NCI-H82 treated with DMSO at 0.1 percent for 48 hours (cell line): ENCODE data around the gene ZBTB20.
A peak's percentile ranks its signal among the peaks of the same experiment; 100 is the strongest.

Source experiments
- DNase-seq: peaks from one replicate; lab custom pipeline; 2025; ENCODE audit not compliant: unreplicated experiment; lab: John Stamatoyannopoulos, UW

ZBTB20 gene

DNA sequence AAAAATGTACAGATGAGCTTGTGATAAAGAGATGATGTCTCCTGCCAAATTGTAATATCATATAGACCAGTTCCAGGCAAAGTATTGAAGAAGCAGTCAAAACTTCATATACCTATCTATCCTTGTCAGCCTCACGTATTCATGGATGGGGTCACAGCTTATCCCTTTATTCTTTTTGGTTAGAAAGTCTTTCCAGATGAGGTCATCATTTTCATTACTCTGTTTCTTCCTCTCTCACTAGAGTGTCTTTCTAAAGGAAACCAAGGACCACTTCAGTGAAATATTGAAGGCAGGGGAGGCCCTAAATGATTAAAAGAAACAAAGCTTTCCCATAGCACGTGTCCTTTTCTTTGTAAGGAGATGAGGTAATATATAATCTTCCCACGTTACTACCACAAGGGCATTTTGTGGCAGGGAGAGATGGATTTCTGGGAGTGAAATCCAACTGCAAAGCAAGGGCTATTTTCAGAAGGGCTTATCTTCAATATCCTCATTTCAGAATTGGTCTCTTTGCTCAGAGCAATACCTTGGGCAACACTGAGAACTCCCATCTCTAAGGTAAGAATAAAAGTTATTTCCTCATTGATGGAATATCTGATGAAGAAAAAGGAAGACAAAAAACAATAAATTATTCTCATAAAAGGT is 593.0 kb downstream of the ZBTB20 start:
- no peak for DNase-seq

DNA sequence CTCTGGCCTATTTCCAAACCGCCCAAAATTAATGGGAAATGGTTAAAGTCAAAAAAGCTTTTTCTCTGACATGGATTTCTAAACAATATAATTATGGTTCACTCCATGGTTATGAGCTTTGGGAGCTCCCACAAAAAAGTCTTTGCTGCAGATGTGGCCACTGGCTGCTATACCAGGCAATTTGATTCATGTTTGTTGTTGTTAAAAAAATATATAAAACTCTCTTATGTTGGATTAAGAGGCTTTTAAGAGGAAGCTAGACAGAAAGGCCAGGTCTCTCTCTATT is 594.6 kb downstream of the ZBTB20 start:
- no peak for DNase-seq

DNA sequence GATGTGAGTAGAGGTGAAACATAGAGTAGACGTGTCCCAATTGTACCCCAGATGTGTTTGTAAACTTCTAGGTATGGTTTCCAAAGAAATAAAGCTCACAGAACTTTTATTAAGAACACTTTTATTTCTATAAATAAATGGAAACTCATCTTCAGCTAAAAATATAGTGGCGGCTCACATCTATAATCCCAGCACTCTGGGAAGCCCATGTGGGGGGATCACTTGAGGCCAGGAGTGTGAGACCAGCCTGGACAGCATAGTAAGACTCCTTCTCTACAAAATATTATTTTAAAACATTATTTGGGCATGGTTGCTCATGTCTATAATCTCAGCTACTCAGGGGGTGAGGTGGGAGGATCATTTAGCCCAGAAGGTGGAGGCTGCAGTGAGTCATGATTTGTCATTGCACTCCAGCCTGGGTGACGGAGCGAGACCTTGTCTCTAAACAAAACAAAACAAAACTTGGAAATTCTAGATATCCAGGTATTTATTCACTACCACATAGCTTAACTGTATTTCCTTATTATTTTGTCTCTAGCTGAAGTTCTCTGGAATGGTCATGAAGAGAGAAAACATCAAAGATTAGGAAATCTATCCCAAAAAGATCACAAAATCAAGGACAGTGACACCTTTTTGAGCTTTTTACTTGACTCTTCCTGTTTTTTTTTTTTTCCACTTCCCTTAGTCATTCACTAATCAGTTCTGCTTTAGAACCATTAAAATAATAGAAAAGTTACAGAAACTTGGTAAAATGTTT is 595.1 kb downstream of the ZBTB20 start:
- no peak for DNase-seq

DNA sequence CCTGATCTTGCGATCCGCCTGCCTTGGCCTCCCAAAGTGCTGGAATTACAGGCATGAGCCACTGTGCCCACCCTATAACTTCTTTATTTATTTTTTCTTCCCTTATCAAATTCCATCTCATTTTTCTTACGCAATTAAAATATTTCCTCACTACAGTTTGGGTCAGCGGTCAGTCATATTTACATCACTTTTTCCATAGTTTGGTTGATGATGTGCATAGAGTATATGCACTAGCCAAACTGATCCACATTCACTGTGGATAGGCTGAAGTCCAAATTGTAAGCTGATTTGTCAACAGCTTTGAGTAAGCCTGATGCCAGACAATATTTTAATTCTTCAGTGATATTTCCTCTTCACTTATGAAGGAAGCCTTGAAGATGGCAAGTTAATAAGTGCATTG is 596.9 kb downstream of the ZBTB20 start:
- DNase-seq = no peak

DNA sequence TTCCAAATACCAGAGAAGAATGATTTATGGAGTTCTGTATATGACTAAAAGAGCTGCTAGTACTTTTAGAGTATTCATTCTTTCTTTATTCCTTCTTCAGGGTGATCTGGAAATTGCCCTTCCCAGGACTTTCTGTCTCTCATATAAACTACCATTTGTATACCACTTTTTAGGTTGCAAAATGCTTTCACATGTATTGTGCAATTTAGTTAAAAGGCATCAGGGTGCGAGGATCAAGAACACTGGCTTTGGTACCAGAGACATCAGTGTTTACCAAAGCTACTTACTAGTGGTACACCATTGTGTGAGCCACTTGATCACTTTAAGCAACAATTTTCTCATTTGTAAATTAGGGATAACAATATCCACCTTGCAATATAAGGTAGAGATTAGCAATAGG is 601.9 kb downstream of the ZBTB20 start:
- DNase-seq = no peak

DNA sequence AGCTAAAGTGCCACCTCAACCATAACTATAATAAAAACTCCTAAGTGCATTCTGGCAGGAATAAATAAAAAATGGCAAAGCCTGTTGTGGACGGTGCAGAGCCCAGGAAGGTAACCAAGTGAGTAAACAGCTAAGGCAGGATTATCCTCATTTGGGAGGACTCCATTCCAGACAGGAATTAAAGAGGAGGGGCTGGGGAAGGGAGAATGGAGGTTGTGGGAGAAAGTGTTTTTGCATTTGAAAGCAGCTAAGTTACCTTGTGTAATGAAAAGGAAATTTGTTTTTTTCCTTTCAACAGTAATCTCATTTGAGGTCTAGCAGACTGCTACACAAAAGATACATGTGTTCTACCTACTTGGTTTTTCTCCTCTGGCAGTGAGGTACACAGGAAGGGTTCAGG is 604.7 kb downstream of the ZBTB20 start:
- peak; percentile 41 for DNase-seq

DNA sequence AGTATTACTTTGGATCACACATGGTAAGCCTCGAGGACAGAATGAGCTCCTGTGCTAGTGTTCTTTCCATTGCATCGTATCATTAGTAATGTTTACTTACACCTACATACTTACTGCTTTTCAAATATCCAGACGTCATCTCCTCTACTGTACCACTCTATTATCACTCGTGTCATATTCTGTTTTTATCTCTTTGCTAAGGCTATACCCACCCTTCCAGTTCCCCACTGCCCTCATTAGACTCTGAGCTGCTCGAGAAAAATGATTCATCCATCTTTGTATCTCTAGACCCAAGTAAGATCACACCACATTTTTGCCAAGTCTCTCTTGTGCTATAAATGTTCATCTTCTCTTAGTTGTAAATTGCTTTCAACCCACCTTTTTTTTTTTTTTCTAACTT is 607.6 kb downstream of the ZBTB20 start:
- DNase-seq = no peak

DNA sequence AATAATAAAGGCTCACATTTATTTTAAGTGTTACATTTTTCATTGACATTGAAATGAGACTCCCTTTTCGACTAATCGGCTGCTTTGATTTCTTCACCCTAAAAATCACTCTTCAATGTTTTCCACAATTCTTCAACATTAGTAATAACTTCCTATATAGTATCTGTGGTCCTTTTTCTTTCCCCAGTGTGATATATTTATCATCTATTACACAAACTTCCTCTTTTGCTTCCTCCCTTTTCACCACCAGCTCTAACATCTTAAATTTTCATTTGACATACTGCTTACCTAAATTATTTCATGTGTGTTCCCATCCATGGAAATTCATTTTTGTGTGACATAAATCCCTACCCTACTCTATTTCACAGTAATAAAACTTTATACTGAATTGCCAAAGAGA is 608.9 kb downstream of the ZBTB20 start:
- DNase-seq = no peak

DNA sequence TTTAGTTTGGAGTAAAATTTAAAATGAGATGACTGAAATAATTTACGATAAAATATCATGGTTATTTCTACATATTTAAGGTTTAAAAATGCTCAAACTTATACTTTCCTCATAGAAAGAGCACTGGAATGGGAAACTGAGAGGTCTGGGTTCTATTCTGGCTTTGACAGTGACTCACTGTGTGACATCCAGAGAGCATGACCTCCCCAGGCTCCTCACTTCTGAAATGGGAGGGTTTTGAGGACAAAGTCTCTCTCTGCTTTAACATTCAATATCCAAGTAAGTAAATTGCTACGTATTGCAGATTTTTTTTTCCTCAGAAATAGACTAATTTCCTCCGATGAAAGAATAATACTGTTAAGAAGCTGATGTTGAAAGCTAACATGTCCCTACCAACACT is 618.6 kb downstream of the ZBTB20 start:
- no peak for DNase-seq

DNA sequence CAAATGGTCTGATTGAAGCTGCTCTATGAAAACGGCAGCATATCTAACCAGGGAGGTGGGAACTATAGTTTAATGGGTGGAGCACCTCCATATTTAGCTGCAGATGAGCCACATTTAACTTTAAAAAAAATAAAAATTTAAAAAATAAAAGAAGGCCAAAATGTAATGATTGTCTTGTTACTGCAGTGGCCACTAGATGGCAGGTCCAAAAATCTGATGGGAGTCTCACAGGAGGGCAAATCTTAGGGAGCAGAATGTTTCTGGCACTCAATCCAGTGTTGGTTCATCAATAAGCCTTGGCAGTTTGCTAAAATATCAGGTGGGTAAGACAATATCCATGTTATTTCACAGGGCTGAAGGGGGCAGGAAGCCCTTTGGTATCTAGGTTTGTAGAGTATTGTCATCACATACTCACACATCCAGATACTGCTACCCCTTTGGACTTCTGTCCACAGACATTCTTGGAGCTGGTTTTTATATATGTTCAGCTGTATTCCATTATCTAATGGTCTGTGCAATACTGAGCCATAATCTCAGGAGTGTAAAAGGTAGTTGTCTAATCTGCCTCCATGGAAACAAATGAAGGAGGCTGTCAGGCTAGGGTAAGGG is 619.9 kb downstream of the ZBTB20 start:
- DNase-seq = no peak

DNA sequence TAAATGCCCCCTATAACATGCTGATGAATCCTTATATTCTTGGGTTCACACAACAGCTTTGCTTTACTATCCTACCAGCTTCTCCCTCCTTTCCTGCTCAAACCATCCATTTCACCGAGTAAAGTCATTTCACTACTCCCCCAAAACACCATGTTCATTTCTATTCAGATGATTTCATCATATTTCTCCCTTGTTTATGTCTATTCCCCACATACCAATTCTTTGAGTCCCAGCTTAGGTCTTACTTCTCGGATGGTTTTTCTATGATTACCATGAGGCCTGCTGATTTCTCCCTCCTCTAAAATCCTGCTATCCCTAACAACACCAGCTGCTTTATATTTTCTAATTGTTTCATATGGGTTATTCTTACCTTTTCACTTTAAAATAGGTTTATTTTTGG is 621.8 kb downstream of the ZBTB20 start:
- no peak for DNase-seq

DNA sequence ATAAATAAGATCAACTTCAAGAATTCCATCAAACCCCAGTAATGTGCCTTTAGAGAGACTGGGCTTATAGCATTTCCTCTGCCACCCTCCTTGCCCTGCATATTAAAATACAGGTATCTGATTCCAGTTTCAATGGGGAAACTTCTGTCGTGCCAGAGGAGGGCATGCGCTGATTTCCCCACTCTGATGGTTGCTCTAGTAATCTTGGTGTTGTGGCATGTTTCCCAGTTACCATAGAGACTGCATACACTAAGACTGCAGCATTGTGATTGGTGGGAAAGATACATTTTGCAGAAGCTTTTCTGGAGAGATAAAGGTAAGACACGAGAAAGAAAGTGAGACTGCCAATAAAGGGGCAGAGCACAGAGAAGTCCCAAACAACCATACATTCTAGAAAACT is 627.7 kb downstream of the ZBTB20 start:
- no peak for DNase-seq

DNA sequence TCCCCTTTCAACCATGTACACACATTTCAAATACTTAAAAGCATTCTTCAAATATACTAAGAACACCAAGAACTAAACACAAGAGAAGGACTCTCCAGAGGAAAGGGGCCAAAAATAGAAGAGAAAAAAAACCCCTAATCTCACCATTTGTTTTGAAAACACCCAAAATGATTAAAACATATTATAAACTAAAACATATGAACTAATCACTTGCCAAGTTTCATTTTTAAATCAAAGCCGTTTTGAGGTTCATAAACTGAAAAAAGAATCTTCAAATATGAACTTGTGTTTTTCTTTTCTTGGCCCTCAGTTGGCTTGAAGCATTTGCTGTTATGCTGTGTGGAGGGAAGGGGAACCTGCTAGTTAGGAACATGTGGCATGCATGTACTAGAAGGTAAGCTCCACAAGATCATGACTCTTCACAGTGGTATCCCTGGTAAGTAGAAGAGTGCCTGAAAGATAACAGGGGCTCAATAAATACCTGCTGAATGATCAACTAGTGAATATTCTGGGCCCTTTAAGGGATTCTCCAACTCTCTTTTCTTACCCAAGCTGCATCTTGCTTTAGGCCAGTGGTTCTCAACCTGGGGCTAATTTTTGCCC is 628.8 kb downstream of the ZBTB20 start:
- no peak for DNase-seq

DNA sequence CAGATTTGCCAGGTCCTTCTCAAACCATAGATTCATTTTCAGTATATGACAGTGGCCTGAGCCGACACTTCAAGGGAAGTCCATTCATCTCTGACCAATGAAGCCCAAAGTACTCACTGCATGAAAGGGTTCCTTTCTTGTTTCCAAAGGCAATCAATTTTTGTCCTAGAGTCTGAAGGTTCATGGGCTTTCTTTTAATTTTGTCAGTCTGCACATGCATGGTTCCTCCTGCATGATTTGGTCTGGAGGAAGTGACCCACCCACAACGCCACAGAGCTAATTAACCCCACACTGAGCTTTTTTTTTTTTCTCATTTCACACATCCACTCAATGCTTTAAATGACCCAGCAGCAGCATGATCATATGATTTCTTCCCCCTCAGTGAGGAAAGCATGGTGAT is 636.9 kb downstream of the ZBTB20 start:
- no peak for DNase-seq

DNA sequence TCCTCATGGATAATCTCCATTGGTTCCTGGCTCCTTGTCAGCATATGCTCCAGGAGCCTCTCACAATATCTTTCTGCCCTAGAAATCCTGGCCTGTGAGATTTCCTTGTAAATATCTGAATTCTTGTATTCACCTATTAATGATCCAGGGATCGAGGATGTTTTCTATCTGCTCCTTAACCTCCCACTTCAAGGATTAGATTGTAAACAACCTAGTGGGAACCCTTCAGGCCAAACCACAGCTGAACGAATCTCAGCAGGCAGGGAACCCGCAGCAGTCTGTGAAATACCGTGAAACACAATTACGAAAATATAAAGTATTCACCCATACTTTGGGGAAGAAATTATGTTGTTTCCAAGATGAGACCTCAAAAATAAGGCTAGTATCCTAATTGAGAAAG is 637.3 kb downstream of the ZBTB20 start:
- DNase-seq = no peak

DNA sequence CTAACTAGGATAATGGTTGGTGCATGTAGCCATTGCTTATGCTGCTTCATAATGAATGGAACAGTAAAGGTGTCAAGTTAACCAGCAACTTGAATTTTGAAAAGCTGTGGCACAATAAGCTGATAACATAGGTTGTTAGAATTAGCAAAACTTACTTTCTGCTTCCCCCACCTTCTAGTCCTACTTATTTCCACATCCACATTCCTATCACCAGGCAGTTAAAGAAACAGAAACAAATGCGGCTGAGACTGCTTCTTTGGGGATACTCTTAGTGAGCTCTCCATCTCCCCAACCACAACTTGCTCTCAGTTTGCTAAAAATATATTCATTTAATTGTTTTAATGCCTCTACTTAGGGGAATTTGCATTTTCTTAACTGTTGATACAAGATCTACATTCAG is 638.1 kb downstream of the ZBTB20 start:
- no peak for DNase-seq

DNA sequence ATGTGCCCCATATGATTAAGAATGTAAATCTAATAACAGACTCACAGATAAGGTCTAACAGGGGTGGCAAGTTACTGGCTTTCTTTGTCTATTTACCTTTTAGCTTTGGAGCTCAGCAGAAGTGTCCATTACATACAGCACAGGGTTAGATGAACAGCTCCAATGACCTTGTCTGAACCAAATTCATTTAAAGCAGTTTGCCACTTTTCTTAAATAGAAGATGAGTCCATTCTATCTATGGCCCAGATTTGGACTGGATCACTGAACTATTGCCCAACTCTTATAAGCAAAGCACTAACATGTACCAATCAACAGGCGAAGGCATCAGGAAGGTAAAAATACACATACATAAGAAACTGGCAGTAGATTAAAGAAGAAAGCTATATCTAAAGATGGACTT is 638.9 kb downstream of the ZBTB20 start:
- DNase-seq = no peak

DNA sequence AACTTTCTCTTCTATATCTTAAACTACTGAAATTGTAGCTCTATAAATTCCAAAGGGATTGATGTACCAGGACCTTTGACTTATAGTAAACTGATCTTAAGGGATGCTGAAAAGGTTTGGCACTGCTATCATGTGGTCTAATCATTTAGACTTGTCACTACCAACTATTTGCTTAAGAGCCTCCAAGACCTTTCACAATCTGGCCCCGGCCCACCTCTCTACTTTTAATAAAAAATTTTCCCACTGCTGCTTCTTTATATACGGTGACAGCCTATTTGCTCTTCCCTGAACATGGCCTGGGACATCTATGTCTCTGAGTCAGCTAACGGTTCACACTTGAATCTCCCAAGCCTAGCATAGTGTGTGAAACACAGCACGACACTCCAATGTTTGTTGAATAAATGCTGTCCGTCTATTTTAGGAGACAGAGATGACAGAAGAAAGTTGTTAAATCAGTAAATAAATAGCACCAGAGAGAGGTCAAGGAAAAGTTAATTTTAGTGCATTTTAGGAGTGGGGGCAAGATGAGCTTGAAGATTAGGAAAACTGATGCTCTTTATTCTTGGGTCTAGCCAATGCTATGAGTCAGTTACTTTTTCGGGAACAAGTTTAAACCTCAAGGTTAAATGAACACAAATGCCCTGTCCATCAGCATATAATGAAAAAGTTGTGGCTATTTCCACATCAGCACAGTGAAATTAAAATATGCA is 640.3 kb downstream of the ZBTB20 start:
- DNase-seq = no peak

DNA sequence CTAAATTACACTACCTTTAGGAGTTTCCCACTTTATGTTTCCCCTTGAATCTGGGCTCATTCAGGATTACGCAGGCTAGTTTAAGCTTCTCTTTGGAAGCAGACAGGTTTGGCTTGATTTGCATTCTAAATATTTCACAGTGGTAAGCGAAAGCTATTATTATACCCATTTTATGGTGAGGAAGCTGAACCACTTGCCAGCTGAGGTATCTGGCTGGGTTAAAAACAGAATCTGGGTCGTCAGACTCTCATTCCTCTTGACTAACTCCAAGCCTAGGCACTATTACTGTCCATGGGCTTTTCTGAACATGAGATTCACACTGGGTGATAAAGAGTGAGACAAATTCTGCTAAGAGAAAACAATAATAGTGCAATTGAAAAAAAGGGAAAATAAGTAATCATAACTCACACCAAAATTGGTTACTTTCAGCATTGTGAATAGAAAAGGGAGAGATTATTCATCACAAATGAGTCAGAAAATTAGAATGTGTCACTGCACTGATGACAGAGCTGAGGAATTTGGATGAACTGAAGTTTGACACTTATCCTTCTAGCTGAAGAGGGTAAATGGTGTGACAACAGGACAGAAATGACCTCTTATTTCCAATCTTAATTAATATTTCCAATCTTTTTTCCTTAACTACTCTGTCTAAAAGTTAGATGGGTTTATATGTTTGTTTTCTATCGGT is 642.0 kb downstream of the ZBTB20 start:
- DNase-seq = no peak

DNA sequence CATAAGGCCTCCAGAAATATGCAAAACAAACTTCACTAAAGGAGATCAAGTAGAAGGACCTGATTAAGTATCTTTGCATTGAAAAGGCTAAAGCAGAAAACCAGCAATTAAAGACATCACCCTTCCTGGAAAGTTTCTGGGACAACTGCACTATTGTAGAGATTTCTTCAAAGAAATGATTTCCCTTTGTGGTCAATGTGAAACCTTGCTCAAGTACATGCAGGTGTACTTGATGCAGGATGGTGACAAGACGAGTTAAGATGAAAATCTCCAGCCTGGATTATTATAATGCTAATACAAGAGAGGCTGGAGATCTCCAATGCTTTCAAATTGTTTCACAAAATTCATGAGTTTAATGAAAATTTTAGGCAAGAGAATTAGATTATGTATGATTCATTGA is 644.9 kb downstream of the ZBTB20 start:
- DNase-seq = no peak

DNA sequence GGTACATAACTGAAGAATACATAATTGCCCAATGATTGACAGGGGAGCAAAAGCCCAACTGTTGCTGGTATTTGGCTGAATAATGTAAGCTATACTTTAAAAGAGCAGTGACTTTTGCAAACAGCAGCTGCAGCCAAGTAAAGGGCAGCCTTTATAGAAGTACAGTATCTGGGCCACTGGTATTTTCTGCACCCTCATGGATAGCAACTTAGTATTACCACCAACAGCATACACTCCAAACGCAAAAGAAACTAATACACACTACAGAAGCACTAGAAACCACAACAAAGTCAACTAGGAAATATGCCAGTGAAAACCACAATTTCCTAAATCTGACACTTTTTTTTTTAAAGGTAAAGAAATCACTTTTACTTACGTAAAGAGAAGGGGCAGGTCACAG is 647.1 kb downstream of the ZBTB20 start:
- no peak for DNase-seq
